ENCODE results near the gene CTF1.

- TF ChIP-seq, protein P1, sequence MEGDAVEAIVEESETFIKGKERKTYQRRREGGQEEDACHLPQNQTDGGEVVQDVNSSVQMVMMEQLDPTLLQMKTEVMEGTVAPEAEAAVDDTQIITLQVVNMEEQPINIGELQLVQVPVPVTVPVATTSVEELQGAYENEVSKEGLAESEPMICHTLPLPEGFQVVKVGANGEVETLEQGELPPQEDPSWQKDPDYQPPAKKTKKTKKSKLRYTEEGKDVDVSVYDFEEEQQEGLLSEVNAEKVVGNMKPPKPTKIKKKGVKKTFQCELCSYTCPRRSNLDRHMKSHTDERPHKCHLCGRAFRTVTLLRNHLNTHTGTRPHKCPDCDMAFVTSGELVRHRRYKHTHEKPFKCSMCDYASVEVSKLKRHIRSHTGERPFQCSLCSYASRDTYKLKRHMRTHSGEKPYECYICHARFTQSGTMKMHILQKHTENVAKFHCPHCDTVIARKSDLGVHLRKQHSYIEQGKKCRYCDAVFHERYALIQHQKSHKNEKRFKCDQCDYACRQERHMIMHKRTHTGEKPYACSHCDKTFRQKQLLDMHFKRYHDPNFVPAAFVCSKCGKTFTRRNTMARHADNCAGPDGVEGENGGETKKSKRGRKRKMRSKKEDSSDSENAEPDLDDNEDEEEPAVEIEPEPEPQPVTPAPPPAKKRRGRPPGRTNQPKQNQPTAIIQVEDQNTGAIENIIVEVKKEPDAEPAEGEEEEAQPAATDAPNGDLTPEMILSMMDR (conservative IDR thresholded peaks at IDR 0.05; ENCODE audit: low read length): no peak
- no peak for TF ChIP-seq EZH2phosphoT487 (IDR thresholded peaks at IDR 0.05; ENCODE audit: borderline replicate concordance)
These were observed 5.0 kb downstream of the CTF1 start for GRCh38 chr16:30901201-30902028.

All from Loucy (cell line).